Subcutaneous adipose tissue (tissue), 4 donors: ENCODE measurements around the gene ZDHHC21. TPM values are rescaled to one million over a fixed set of nuclear protein-coding genes. Genes with fewer than 3 reads are reported as not detected.

Source experiments
- total RNA-seq, 4 donors: library from RNA; depleted of rRNA; stranded (reverse); fragments of >200 nt; gene quantifications; one replicate each; pipeline ENCODE4 v1.1.0, GENCODE V29; 2016
- TF ChIP-seq, protein P1 (sequence below): fragments of 450-650 bp; IDR thresholded peaks from one replicate; pipeline ENCODE4 v1.5.1; 2016; ENCODE audit warnings: low read depth, mild to moderate bottlenecking, control low read depth, antibody characterized with exemption, moderate library complexity

Gene ZDHHC21
- total RNA-seq, 4 donors from 2014 or later: 10.0 to 20.7 (median 12.4) TPM

DNA sequence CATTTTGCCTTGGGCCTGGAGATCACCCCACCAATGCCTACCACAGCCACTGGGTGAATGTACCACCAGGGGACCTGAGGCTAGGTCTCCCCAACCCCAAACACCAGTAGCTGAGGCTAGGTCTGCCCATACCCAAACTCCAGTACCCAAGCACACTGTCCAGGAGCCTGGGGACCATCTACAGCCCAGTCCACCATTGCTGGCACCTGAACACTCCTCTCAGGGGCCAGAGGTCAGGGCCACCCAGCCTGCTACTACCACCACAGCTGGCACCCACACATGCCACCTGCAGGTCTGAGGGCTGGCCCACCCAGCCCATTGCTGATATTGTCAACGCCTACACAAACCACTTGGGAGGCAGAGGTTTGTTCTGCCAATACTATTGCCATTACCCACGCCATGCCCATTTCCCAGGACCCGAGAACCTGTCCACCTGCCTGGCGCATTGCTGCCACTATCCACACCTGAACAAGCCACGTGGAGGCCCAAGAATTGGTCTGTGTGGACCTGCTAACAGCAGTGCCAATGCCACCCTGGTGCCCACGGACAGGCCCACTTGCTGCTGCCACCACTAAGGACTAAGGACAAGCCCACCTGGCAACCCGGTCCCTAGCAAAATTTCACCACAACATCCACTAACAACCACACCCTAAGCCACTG is 59.2 kb downstream of the ZDHHC21 start:
- TF ChIP-seq, protein P1, sequence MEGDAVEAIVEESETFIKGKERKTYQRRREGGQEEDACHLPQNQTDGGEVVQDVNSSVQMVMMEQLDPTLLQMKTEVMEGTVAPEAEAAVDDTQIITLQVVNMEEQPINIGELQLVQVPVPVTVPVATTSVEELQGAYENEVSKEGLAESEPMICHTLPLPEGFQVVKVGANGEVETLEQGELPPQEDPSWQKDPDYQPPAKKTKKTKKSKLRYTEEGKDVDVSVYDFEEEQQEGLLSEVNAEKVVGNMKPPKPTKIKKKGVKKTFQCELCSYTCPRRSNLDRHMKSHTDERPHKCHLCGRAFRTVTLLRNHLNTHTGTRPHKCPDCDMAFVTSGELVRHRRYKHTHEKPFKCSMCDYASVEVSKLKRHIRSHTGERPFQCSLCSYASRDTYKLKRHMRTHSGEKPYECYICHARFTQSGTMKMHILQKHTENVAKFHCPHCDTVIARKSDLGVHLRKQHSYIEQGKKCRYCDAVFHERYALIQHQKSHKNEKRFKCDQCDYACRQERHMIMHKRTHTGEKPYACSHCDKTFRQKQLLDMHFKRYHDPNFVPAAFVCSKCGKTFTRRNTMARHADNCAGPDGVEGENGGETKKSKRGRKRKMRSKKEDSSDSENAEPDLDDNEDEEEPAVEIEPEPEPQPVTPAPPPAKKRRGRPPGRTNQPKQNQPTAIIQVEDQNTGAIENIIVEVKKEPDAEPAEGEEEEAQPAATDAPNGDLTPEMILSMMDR: no peak

DNA sequence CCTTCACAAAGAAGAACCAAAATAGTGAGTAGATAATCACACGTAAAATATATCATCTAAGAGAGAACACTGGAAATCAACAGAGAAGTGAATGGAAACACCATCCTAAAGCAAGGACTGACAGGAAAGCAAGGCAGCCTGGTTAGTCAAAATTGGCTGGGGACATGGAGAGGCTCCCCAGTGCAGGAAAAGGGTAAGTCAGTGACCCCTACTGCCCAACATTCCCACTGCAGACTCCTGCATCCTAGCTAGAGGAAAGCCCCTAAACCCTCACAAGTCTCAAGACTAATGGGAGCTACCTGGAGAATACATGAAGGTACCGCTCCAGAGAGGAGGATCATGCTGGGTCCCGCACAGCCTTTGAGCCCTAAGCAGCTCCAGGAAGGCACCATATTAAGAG is 60.1 kb downstream of the ZDHHC21 start:
- TF ChIP-seq, protein P1: no peak

DNA sequence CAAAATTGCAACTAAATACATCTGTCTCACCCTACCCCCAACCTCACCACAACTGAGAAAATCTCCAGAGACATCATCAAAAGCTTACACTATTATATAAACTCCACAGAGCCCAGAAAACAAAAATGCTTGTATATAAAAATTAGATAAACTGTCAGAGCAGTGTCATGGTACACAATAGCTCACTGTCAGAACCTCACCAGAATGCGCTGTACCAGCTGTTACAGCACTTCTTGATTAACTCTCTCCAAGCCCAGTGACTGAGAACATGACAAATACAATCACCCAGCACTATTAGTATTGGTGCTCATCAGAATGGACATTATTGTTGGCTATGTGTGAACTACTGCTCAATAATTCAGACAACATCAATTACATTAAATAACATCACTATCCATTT is 65.7 kb downstream of the ZDHHC21 start:
- TF ChIP-seq, protein P1: no peak

DNA sequence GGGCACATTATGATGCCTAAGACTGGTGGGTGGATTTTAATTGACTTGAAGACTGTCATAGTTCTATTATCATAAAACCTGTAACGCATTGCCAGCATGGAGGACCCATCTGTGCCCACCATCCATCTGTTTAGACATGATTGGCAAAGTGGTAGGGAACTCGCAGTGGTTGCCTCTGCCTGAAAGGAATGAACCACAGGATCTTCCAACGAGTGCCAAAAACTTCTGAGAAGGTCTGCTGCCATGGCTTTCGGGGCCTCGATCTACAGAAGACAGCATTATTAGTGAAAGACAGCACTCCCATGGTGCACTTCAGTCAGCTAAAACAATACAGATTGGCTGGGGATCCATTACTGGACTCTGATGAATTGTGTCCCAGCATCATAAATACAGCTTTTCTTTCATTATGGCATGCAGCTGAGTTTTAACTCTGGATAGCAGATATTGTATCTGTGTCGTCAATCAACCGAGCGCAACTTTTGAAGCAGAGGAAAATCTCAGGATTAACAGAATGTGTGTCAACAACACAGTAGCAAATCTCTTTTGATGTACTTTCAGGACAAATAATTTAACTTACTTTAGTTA is 74.3 kb downstream of the ZDHHC21 start:
- TF ChIP-seq, protein P1: no peak

DNA sequence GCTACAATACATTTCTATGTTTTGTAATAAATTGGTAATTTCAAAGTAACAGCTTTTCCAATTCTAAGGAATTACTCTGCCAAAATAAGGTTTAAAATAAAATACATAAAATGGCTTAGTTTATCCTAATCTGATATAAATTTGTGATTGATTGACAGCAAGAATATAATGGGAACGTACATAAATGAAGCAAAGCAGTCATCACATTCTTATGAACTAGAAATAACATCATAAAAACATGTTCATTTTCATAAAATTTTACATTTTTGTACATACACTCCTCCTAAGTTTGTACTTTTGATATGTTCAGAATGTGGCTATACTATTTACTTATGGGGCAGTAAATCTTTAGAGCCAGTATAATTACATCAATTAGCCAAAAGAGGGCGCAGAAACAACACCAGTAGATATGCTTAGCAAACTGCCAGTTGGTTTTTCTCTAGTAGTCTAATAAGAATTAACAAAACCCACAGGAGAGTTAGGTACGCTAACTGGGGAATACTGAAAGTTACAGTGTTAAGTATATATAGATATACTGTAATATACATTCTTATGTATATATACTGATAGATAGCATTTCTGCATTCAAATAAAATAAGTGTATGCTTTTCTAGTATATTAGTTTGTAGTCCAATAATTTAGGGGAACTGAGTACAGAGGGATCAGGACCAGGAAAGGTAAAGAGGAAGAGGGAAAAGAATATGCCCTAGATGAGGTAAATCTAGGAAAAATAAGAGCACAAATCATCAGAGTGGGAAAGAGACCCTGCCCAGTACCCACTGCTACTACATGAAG is 76.8 kb downstream of the ZDHHC21 start:
- TF ChIP-seq, protein P1: no peak

DNA sequence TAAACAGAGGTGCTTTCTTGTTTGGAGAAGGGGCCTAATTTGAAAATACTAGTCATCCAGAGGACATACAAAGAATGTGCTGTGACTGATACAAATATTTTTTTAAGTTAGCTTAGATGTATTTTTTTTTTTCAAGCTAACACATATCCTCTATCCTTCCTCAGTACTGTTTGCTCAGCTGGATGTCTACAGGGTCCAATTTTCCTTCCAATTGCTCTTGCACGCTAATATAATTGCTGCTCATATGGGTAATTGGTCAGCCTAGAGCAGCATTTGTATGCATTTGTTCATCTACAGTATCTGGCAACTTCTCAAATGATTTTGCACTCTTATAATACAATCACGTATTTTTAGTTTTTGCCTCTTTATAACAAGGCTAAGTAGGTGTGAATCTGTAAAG is 84.7 kb downstream of the ZDHHC21 start:
- TF ChIP-seq, protein P1: no peak

DNA sequence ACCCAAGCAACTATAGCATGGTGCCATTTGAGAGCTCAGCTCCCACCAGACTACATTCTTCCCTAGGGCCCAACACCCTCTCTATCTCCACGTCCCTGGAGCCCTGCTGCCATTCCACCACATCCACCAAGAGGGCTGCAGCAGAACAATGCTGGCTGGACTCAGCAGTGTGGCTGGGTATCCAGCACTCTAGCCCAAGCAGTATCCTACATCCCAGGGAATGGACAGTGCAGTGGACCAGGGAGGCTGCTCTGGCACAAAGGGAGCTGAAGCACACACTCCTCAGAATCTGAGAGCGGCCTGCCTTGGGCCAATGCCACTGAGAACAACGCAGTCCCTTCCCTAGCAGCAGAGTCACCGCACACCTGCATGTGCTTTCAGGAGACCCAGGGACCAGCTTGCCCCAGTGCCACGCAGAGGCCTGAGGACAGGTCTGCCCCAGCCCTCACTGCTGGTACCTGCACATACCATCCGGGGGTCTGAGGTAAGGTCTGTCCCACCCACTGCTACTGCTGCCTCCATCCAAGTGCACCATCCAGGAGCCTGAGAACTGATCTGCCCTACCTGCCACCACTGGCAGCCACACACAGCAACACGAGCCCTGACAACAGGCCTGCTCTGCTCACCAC is 95.9 kb downstream of the ZDHHC21 start:
- TF ChIP-seq, protein P1: no peak
